ENCODE results near the gene CDH2. TPM values are rescaled to one million over a fixed set of nuclear protein-coding genes. Genes with fewer than 3 reads are reported as not detected.

The CDH2 gene
- total RNA-seq, 4 donors from 2014 or later = 0.50 to 2.0 (median 1.4) TPM

GRCh38 chr18:28159055-28159454 lies 17.9 kb downstream of the CDH2 start:
- DNase-seq (ENCODE audit: low spot score) (no peak), ATAC-seq (ENCODE audit: low FRiP score) (no peak)
- TF ChIP-seq, protein P1, sequence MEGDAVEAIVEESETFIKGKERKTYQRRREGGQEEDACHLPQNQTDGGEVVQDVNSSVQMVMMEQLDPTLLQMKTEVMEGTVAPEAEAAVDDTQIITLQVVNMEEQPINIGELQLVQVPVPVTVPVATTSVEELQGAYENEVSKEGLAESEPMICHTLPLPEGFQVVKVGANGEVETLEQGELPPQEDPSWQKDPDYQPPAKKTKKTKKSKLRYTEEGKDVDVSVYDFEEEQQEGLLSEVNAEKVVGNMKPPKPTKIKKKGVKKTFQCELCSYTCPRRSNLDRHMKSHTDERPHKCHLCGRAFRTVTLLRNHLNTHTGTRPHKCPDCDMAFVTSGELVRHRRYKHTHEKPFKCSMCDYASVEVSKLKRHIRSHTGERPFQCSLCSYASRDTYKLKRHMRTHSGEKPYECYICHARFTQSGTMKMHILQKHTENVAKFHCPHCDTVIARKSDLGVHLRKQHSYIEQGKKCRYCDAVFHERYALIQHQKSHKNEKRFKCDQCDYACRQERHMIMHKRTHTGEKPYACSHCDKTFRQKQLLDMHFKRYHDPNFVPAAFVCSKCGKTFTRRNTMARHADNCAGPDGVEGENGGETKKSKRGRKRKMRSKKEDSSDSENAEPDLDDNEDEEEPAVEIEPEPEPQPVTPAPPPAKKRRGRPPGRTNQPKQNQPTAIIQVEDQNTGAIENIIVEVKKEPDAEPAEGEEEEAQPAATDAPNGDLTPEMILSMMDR (IDR thresholded peaks at IDR 0.05) = no peak

GRCh38 chr18:28158083-28158581 lies 18.8 kb downstream of the CDH2 start:
- DNase-seq (ENCODE audit: low spot score) = no peak
- TF ChIP-seq, protein P1 (IDR thresholded peaks at IDR 0.05) = no peak
- no peak for ATAC-seq (ENCODE audit: low FRiP score)

DNA sequence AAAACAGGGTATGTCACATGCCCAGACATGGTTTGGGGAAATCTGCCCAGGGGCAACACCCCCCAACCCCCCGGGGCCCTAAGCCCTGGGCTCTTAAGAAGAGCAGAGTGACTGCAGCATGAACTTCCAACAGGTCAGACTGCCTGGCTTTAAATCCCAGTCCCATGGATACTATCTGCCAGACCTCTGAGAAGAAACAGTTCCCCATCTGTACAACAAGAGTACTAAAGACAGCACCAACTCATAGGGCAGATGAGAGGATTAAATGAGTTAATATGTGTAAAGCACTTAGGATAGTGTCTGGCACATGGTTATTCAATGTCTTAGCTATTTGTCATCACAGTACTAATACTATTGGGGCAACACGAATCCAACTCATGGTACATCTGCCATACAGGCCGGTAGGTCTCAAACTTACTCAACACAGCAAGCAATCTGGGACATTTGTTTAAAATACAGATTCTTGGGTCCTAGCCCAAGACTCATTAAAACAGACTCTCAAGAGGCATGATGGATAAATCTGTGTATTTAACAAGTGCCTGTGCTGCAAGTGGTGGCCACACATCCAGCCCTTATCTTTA lies 23.4 kb downstream of the CDH2 start:
- TF ChIP-seq, protein P1 (IDR thresholded peaks at IDR 0.05) = no peak
- ATAC-seq (ENCODE audit: low FRiP score) (no peak), DNase-seq (ENCODE audit: low spot score) (no peak)

DNA sequence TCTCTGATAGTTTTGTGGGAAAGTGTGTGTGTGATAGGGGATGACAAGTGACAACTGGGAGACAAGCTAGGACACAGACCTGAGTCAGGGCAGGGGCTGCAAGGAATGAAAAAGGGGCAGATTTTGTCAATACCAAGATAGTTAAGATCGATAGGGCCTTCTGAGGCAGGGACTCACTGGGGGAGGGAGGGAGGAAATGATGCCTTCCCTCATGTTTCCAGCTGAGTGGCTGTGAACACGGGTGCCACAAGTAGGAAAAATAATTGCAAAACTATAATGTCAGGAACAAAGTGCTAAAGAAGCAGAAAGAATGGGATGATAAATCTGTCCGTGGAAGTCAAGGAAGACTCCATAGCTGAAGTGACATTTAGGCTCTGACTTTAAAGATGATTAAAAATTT lies 24.2 kb downstream of the CDH2 start:
- DNase-seq (ENCODE audit: low spot score) (no peak), ATAC-seq (ENCODE audit: low FRiP score) (no peak)
- TF ChIP-seq, protein P1 (IDR thresholded peaks at IDR 0.05) = no peak

GRCh38 chr18:28152354-28152753 lies 24.6 kb downstream of the CDH2 start:
- TF ChIP-seq, protein P1 (IDR thresholded peaks at IDR 0.05) = no peak
- no peak for ATAC-seq (ENCODE audit: low FRiP score)

GRCh38 chr18:28151434-28151833 lies 25.5 kb downstream of the CDH2 start:
- no peak for DNase-seq (ENCODE audit: low spot score)
- ATAC-seq (ENCODE audit: low FRiP score) = peak; percentile 57
- TF ChIP-seq, protein P1 (IDR thresholded peaks at IDR 0.05) = no peak

More at GRCh38 chr18:28152354-28152753, 24.6 kb downstream of the CDH2 start:
- DNase-seq (ENCODE audit: low spot score) = no peak

- TF ChIP-seq, protein P1 (IDR thresholded peaks at IDR 0.05) = no peak
- no peak for DNase-seq (ENCODE audit: low spot score)
- no peak for ATAC-seq (ENCODE audit: low FRiP score)
Observed at GRCh38 chr18:28150925-28151324, 26.0 kb downstream of the CDH2 start.
